GM19467 (cell line): ENCODE results near the gene CDX1.
A peak's percentile ranks its signal among the peaks of the same experiment; 100 is the strongest.

Experiments used
- ATAC-seq: cut with Tn5 transposase; IDR thresholded peaks from one replicate; pipeline ENCODE4 v1.9.1; 2021; ENCODE audit warnings: mild to moderate bottlenecking, moderate library complexity; ENCODE audit not compliant: unreplicated experiment

CDX1 gene

DNA sequence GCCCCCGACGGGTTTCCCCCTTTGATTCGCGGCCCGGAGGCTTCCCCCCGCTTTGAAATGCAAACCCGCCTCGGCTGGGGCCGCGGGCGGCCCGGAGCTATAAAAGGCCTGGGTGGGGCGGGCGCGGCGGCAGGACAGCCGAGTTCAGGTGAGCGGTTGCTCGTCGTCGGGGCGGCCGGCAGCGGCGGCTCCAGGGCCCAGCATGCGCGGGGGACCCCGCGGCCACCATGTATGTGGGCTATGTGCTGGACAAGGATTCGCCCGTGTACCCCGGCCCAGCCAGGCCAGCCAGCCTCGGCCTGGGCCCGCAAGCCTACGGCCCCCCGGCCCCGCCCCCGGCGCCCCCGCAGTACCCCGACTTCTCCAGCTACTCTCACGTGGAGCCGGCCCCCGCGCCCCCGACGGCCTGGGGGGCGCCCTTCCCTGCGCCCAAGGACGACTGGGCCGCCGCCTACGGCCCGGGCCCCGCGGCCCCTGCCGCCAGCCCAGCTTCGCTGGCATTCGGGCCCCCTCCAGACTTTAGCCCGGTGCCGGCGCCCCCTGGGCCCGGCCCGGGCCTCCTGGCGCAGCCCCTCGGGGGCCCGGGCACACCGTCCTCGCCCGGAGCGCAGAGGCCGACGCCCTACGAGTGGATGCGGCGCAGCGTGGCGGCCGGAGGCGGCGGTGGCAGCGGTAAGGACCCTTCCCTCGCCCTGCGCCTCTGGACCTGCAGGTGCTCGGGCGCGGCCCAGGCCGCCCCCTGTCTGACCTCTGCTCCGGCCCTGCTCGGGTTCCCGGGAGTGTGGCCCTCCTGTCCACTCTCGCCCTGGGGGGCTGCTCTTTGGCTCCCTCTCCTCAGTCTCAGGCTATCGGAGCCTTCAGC, at the start of gene CDX1:
TSS of gene CDX1 (plus strand) at position 129 of the 862 bp plus-strand sequence. CDS start at position 228, 99 bp downstream.
- no peak for ATAC-seq

DNA sequence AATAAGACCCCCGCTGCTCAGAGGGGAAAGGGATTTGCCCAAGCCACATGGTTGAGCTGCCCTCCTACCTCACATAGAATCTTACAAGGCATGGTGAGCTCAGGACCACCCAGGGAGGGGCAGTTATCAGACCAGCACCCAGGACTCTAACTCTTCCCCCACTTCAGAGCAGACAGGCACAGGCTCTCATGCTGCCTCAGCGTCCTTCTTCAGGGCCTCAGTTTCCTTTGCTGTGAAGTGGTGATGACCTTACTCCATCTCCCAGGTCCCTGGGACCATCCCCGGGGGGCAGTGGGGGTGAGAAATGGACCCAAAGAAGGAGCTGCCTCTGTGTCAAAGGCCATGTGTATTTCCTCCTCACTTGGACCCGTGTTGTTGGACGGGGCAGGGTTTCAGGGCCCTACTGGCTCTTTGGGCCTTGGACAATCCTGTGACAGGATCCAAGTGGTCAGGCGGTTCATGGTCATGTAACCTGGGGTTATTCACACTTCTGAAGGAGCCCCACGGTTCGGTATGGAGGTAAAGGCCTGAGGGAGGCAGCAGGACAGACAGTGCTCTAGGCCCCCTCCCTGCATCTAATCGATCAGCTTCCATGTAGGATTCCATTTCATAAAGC, 48.5 kb upstream of the CDX1 start:
- ATAC-seq: no peak

DNA sequence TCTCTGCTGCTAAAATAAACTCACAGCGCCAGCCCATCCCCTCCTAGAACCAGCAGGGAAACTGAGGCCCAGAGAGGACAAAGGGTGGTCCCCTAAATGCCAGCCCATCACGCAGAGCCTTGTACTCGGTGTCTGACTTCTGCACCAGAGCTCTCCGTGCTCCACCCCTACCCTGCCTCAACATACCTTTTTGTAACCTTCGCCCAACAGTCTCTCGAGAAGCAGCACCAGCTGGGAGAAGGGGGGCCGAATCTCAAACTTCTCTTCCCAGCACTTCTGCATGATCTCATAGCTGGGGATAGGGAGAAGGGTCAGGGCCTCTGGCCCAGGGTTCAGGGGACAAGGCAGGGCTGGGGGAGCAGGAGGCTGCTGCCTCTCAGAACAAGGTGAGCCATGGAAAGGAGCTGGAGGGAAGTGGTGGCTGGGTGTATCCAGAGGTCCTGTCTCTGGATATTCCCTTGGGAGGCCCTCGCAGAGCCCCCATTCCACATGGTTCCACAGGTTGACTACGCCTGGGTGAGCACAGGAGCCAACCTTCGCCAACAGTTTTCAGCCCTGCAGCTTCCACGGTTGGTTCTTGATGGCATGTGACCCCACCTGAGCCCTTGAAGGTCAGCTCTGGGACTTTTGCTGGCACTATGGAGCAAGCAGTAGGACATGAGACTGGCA, 47.9 kb upstream of the CDX1 start:
- ATAC-seq: no peak

DNA sequence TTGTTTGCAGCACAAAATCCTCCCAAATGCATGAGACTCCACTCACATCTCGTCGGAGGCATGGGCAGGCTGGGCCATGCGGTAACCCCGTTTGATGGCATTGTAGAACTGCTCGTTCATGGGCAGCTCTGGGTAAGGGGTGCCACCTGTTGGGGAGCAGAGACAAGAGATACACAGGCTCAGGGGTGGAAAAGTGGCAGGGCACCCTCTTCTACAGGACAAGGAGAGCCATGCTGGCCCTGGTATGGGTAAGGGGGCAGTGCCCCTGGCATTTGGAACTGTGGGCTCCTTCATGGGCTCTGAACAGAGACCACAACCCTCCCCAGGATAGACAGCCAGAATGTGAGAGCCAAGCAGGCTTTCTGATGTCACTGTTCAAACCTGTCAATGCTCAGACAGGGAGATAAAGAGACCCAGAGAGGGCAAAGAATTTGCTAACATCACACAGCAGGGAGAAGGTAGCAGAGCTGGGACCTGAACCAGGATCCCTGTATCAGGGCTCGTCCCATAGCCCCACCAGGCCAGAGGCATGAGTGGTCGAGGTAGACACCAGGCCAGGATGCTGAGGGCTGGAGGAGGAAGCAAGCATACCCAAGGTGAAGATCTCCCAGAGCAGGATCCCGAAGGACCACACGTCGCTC, 47.0 kb upstream of the CDX1 start:
- ATAC-seq: no peak

DNA sequence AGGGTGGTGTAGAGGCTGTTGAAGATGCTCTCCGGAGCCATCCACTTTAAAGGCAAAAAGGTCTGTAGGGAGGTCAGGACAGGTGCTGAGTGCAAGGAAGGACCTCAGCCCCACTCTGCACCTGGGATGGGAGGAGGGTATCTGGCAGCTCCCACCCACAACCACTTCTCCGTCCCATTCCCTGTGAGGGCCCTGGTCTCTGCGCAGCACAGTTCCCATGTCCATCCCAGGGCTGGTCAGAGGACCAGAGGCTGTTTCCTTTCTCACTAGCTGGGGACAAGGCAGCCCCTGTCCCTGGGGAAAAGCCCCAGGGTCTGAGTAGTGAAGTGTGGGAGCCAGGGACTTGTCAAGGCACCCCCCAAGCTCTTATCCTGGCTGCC, 46.5 kb upstream of the CDX1 start:
- no peak for ATAC-seq

DNA sequence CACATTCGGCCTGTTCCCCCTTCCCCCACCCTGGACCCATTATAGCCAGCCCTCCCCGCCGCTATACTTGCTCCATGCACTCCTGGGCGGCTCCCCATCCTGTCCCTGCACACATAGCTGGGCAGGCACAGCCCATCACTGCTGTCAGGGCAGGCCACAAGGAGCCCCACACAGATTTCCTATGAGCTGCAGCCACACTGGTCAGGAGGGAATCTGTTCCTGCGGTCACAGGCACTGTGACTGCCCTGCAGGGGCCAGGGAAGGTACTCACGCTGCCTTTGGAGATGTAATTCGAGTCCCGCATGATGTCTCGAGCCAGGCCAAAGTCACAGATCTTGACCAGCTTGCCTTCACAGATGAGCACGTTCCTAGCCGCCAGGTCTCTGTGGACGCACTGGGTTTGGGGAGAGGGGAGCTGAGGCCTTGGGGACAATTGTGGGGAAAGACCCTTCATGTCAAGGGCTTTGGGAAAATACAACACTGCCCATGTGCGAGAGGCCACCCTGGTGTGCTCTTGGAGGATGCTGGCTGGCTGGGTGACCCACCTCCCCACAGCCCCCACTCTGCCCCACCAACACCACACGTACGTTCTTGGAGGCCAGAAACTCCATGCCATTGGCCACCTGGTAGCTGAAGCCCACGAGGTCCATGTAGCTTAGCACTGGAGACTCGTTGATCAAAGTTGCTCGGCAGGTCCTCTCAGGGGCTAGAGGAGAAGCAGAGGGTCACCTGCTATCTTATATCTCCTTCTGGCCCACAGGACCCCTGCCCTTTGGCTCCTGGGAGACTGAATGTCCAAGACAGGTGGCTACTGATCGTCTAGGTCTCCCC, 45.7 kb upstream of the CDX1 start:
- no peak for ATAC-seq

DNA sequence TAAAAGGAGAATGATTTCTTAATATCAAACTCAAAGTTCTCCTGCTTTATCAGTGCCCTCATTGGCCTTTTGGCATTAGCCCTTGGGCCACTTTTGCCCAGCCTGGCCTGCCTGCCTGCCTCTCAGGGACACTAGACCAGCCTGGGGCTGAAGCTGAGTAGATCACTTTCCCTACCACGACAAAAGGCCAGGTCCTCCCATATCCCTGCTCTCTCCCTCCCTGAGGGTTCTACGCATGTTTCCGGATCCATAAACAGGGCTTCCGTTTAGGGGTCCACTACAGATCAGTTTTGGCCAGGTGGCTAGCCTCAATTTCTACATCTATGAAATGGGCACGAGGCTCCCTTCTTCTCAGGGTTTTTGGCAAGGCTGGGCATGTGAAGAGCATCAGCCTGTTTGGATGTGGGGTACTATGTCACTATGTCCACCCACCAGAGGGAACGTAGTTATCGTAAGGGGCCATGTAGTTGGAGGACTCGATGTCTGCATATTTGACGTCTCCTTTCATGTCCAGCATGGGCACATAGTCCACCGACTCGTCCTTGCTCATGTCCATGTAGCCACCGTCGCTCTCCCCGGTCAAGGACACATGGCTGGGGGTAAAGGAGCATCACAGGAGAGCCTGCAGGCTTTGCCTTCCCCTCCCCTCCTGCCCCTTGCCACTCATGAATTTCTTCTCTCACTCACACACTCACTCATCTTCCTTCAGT, 45.0 kb upstream of the CDX1 start:
- ATAC-seq: no peak

DNA sequence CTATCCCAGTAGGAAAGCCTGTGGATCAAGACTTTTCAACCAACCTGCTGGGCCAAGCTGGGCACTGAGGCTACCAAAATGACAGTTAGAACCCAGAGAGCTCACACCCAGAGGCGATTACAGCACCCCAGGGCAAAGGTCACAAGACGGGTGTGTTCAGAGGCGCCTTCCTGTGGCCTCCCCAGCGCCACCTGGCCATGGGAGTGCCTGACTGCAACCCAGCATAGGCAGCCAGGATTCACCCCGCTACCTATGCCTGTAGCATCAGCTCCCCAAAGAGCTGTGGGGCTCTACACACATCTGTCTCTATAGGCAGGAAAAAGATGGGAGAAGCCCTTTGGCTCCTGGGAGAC, 44.4 kb upstream of the CDX1 start:
- peak; percentile 67 for ATAC-seq

DNA sequence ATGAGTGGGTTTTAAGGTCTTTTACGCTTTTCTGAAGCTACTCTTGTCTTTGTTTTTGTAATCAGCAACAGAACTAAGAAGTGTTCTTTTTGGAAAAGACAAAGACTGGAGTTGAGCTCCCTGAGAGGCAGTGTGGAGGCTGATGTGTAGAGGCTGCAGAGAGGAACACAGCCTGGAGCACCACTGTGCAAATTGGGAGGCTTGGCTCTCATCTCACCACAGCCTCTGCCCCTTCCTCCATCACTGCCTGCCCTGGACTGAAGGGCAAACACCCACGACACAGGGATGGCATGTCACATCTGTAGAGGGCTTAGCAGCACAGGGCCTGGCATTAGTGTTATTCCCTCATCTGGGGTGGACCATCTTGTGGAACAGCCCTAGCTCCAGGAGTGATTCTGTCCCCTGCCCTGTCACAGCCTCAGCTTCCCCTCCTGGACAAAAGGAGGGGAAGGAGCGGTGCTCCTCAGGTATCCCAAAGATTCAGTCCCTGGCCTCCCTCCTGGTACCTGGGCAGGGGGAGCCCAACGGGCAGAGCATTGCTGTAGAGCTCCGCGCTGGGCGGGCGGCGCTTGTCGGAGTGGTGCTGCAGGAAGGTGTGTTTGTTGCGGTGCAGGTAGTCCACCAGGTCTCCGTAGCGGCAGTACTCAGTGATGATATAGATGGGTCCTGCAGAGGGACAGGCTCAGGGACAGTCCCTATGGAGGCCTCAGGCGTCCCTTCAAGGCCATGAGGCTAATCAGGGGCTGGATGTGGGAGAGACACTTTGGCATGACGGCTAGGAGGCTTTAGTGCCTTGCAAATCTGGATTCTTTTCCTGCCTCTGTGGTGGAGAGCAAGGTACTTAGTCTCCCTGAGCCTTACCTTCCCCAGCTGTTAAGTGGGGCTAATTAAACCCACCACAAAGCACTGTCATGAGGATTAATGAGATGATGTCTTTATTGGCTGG, 43.8 kb upstream of the CDX1 start:
- no peak for ATAC-seq

DNA sequence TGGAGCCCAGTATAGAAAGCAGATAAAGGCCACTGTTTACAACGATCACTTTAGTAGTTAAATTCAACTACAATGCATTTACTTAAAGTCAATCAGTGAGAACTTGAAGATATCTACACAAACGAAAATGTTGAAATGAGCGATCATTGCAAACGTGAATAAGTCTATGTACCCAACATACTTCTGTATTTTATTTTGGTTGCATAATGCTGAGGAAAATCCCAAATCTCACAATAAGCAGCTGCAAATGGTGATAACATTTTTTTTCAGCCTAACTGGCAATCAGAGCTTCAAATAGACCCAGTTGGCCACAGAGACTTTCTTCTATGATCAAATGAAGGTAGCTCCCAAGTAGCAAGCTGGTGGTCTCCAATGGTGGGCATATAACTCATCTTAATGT, 43.0 kb upstream of the CDX1 start:
- ATAC-seq: no peak

DNA sequence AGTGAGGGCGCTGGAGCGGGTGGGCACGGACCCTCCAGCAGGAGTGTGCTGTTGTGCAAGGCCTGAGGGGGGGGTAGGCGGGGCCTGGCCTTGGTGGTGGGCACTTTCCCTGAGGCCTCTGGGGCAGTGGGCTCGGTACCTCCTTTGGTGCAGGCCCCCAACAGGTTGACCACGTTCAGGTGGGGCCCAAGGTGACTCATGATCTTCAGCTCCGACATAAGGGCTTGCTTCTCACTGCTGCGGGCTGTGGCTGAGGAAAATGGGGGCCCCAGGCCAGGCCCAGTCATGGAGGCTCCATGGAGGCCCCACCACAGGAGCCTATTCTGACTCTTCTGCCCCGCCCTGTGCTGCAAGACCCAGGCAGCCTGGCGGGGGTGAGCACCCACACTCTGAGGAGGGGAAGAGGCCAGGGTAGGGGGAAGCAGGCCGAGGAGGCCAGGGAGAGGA, 42.4 kb upstream of the CDX1 start:
- ATAC-seq: no peak

DNA sequence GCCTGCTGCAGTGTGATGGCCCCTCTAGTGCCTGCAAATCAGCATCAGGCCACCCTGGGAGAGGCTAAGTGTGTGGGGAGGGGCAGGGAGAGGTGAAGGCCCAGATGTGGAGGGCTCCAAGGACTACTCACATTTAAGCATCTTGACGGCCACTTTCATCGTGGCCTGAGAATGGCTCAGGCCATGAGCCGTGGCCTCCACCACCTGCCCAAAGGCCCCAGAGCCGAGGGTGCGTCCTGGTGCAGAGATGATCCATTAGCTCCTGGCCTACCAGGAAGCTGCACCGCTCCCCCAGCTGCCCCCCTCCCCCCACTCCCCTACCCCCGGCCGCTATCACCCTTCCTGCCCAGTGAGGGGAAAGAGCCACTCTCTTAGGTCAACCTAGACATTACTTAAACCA, 42.0 kb upstream of the CDX1 start:
- no peak for ATAC-seq

DNA sequence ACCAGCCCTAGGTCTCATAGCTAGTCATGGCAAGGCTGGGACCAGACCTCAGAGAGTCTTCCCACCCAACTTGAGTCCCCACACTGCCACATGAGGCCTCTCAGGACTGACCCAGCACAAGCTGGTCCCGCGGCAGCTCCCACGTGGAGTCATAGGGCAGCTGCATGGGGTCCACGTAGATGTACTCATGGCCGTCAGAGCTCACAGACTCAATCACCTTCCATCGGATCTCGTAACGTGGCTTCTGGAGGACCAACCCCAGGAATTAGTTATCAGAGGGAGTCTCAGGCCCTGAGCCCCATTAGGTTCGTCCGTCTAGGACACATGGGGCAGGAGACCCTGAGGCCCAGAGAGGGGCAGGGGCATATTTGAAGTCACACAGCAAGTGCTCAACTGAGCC, 41.2 kb upstream of the CDX1 start:
- no peak for ATAC-seq

DNA sequence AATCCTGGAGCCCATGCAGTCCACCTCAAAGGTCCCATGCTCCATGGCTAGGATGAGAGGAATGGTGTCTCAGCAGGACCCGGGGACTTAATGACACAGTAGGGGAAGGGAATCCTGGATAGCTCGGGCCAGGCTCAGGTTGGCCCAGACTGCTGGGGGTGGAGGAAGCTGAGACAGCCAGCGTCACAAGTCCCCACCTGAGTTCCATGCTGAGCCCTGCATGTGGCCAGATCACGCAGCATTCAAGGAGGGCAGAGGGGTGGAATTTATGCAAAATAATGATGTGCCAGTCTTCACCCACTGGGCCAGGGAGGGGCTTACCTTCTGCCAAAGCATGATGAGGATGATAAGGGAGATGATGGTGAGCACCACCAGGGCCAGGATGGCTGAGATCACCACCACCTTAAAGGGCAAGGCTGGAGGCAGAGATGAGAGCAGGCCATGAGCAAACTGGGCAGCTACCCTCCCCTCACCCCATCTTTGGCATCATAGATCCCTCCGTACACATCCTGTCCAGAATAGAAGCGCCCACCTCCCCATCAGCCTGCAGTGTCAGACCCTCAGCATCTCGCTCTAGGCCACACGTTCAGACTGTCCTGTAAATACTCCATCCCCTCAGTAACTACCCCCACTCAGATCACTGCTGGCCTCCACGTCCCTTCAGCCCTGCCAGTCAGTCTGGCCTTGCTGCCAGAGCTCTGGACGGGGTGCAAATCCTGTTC, 40.2 kb upstream of the CDX1 start:
- no peak for ATAC-seq

DNA sequence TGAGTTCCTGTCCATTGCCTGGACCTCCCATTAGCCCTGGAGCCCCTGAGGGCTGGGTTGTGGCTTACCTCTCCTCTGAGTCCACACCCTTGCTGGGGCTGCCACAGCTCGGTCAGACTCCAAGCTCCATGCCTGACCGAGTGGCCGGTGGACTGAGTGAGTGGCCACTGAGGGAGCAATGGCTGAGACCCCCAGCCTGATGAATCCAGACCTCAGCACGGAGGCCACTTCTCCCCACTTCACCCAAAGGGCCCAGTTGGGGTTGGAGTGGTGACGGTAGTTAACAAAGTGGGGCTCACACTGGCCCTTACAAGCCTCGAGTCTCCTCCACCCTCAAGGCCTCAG, 39.7 kb upstream of the CDX1 start:
- no peak for ATAC-seq

DNA sequence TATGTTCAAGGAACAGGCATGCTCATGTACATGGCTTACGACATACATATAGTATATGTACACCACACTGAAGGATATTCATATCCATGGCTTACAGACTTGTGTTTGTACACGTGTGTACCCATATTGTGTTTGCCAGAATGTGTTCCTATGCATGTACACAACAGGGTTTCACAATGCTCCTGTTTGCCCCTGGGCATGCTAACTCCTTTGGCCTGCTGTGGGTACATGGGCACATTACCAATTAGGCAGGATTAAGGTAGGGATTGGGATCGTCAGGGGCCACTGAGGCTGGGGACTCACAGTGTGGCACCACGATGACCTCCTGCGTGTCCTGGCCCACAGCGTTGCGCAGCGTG, 37.1 kb upstream of the CDX1 start:
- no peak for ATAC-seq

DNA sequence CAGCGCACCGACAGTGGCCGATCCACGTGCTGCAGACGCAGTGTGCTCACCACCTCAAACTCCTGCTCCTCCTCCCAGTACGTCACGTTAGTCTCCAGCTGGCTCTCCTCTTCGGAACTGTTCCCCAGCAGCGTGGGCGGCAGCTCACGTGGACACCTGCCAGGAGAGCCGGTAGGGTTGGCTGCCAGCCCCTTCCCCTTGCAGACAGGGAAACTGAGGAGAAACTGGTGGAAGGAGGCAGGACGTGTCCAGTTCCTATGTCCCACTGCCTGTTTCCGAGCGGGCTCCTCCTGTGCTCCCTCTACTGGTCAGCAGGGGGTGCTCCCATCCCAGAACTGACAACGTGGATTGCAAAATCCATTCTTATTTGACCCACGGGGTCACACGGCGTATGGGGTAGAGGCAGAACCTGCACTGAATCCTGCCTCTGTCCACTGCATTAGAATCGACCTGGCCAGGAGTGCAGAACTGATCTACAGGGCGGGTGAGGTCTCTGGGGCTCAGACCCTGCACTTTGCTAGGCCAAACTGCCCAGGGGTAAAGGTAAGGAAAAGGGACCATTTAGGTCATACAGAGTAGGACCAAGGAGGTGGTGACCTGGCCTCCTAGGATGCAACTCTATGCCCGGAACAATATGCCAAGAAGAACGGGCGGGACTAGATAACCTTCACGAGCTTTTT, 36.6 kb upstream of the CDX1 start:
- ATAC-seq: peak; percentile 68

DNA sequence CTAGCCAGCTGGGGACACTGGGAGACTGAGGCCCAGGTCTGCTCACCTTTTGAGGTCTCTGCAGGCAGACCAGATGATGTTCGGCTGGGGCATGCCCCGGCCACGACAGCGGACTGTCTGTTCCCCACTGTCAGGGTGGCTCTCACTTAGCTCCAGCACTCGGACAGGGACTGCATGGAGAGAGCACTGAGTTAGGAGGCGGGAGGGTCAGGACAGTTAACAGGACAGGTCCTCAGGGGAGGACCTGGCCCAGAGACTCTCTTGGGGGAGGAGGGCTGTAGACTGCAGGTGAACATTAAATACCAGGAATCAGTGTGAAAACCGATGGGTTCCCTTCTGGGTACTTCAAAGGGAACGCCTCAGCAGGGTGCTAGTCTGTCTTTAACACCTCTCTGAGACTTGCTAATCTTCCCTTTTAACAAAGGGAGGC, 36.1 kb upstream of the CDX1 start:
- no peak for ATAC-seq
